Caco-2 (cell line): ENCODE data around the gene TNNT2. TPM values are rescaled to one million over a fixed set of nuclear protein-coding genes. Genes with fewer than 3 reads are reported as not detected.

ENCODE experiments used
- BruUV-seq: library from RNA; stranded (reverse); fragments of 400-500 nt; replicated peaks from 2 replicates; lab custom pipeline; 2021; lab: Mats Ljungman, UMichigan
- CTCF ChIA-PET: fragments of 300-600 bp; sonication (Branson Sonifier 250); formaldehyde crosslinking; loops from one replicate; lab custom pipeline; 2022; ENCODE audit warnings: antibody characterized with exemption; lab: Charles Lee
- POLR2A ChIA-PET: fragments of 300-600 bp; sonication (Branson Sonifier 250); formaldehyde crosslinking; loops from one replicate; lab custom pipeline; 2022; ENCODE audit warnings: antibody characterized with exemption; lab: Charles Lee
- DNase-seq, 2 experiments: peaks; one replicate each; pipeline versions ENCODE4 v3.0.0 to v3.0.0-alpha.2; 2020 to 2022
- H3K27me3 ChIP-seq: replicated peaks from 2 replicates; pipeline ENCODE4 v1.6.0; 2011; ENCODE audit warnings: low read length; ENCODE audit not compliant: control insufficient read depth, insufficient read depth
- H3K36me3 ChIP-seq: 2 replicates; pipeline ENCODE4 v1.5.1; 2011; ENCODE audit warnings: low read length; ENCODE audit not compliant: control insufficient read depth, insufficient read depth
- H3K4me1 ChIP-seq: fragments of 250-450 bp; sonication (Bioruptor Pico); 2 replicates; pipeline ENCODE4 v1.5.1; 2020; ENCODE audit warnings: mild to moderate bottlenecking
- H3K4me3 ChIP-seq: 2 replicates; pipeline ENCODE4 v1.5.1; 2011; ENCODE audit warnings: low read depth, mild to moderate bottlenecking, control low read depth, low read length
- H3K9me3 ChIP-seq: fragments of 250-450 bp; sonication (Bioruptor Pico); 2 replicates; pipeline ENCODE4 v1.5.1; 2020; ENCODE audit warnings: mild to moderate bottlenecking, moderate library complexity
- H3K27ac Mint-ChIP-seq: one replicate; pipeline ENCODE4 v1.8.0; 2022; ENCODE audit warnings: mixed read lengths; ENCODE audit not compliant: unreplicated experiment
- H3K27me3 Mint-ChIP-seq: one replicate; pipeline ENCODE4 v1.8.0; 2022; ENCODE audit warnings: mixed read lengths; ENCODE audit not compliant: insufficient read depth, unreplicated experiment
- H3K36me3 Mint-ChIP-seq: one replicate; pipeline ENCODE4 v1.8.0; 2022; ENCODE audit warnings: mild to moderate bottlenecking, mixed read lengths; ENCODE audit not compliant: insufficient read depth, unreplicated experiment
- H3K4me1 Mint-ChIP-seq: one replicate; pipeline ENCODE4 v1.8.0; 2022; ENCODE audit warnings: low read depth, mixed read lengths; ENCODE audit not compliant: unreplicated experiment
- H3K4me3 Mint-ChIP-seq: one replicate; pipeline ENCODE4 v1.8.0; 2022; ENCODE audit warnings: mild to moderate bottlenecking, moderate library complexity, mixed read lengths; ENCODE audit not compliant: unreplicated experiment
- H3K9me3 Mint-ChIP-seq: one replicate; pipeline ENCODE4 v1.8.0; 2022; ENCODE audit warnings: mixed read lengths; ENCODE audit not compliant: unreplicated experiment
- intact Hi-C: fragments of 100-400 bp; cut with micrococcal nuclease; formaldehyde crosslinking; loops from one replicate; pipeline ENCODE4 v1.10.0; 2022; ENCODE audit not compliant: unreplicated experiment
- total RNA-seq: library from RNA; stranded (reverse); gene quantifications from 2 replicates; pipeline ENCODE4 v1.2.3, GENCODE V29; 2022
- TF ChIP-seq, protein P1 (sequence below), 2 experiments: fragments of 200-600 bp in 1 of 2; IDR thresholded peaks; 1 replicate in 1 of 2; 2 replicates in 1 of 2; pipeline versions ENCODE4 v1.5.1 to v1.8.0; 2011 to 2022; ENCODE audit warnings: antibody characterized with exemption in 1 of 2, control low read depth in 1 of 2, inconsistent platforms in 1 of 2, low read depth in 1 of 2, low read length in 1 of 2, mild to moderate bottlenecking in 1 of 2, moderate library complexity in 1 of 2; ENCODE audit not compliant: insufficient read depth in 1 of 2, severe bottlenecking in 1 of 2, unreplicated experiment in 1 of 2

Gene TNNT2
- total RNA-seq, 1 experiment from 2014 or later: 7.3 TPM

DNA sequence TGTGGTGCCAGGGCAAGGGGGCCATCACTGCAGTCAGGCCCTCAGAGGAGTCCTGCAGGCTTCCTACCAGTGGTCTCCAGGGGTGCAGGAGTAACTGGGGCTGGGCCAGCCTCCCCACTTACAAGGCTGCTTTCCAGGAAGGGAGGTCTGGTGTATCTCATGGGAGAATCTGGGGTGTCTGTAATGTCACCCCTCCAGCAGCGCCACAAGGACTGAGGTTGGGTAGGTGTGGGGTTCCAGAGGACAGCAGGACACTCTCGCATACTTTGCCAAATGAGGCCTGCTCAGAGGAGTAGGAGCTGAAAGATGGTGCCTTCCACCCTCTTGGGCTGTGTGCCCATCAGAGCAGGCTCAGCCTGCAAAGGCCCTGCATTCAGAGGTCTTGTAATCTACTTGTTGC lies 46.9 kb downstream of the TNNT2 start:
- DNase-seq: no peak
- CTCF ChIA-PET: interaction anchor here (1.8 kb wide), 1 partner anchor 16 kb away, joined by 8 read pairs; no protein-coding TSS in a partner anchor
- Histone ChIP-seq H3K9me3 (no peaks in the 10 kb centered on the region), H3K4me1 (no peaks in the 10 kb centered on the region), H3K36me3 (no peaks in the 10 kb centered on the region), H3K27me3 (no peaks in the 10 kb centered on the region; the same call in 1 of the 2 replicates), H3K4me3 (no peak overlapping the region)
- POLR2A ChIA-PET: no interaction called here
- H3K4me1 Mint-ChIP-seq: no peaks in the 10 kb centered on the region
- H3K27me3 Mint-ChIP-seq: peaks cover 15% of the 10 kb centered on the region
- BruUV-seq: no TSS peak
- TF ChIP-seq, protein P1, sequence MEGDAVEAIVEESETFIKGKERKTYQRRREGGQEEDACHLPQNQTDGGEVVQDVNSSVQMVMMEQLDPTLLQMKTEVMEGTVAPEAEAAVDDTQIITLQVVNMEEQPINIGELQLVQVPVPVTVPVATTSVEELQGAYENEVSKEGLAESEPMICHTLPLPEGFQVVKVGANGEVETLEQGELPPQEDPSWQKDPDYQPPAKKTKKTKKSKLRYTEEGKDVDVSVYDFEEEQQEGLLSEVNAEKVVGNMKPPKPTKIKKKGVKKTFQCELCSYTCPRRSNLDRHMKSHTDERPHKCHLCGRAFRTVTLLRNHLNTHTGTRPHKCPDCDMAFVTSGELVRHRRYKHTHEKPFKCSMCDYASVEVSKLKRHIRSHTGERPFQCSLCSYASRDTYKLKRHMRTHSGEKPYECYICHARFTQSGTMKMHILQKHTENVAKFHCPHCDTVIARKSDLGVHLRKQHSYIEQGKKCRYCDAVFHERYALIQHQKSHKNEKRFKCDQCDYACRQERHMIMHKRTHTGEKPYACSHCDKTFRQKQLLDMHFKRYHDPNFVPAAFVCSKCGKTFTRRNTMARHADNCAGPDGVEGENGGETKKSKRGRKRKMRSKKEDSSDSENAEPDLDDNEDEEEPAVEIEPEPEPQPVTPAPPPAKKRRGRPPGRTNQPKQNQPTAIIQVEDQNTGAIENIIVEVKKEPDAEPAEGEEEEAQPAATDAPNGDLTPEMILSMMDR (IDR thresholded peaks at IDR 0.05; ENCODE audit: insufficient read depth in 1 of 2, low read depth in 1 of 2, low read length in 1 of 2, severe bottlenecking in 1 of 2, unreplicated experiment in 1 of 2): no peak
- intact Hi-C loops: no loop called here
- H3K9me3 Mint-ChIP-seq: no peaks in the 10 kb centered on the region
- H3K4me3 Mint-ChIP-seq: no peak overlapping the region
- H3K27ac Mint-ChIP-seq: no peak overlapping the region
- no peaks in the 10 kb centered on the region for H3K36me3 Mint-ChIP-seq

DNA sequence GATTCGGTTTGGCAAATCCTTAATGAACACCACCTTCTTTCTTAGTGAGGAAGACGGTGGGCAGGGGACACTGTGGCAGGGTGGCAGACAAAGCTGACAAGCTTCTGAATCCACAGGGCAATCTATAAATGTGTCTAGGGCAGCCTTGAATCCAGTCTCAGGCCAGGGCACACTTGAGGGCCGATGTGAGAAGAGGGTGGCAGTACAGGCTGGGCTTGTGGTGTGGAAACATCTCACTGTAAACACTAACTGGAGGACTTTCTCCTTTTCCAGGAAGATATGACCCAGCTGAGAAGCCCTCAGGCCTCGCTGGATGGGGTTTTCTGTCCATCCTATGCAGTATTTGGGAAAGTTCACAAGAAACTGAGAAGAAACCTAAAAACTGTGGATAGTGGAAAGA lies 47.7 kb downstream of the TNNT2 start:
- POLR2A ChIA-PET: interaction anchor here (0.6 kb wide), 1 partner anchor 64 kb away, joined by 8 read pairs; no protein-coding TSS in a partner anchor
- H3K27ac Mint-ChIP-seq: no peak overlapping the region
- H3K4me3 Mint-ChIP-seq: no peak overlapping the region
- no peaks in the 10 kb centered on the region for H3K36me3 ChIP-seq
- H3K27me3 Mint-ChIP-seq: peaks cover 15% of the 10 kb centered on the region
- no peaks in the 10 kb centered on the region for H3K36me3 Mint-ChIP-seq
- DNase-seq: no peak
- TF ChIP-seq, protein P1 (IDR thresholded peaks at IDR 0.05; ENCODE audit: insufficient read depth in 1 of 2, low read depth in 1 of 2, low read length in 1 of 2, severe bottlenecking in 1 of 2, unreplicated experiment in 1 of 2): no peak
- intact Hi-C loops: no loop called here
- no peaks in the 10 kb centered on the region for H3K4me1 Mint-ChIP-seq
- CTCF ChIA-PET: interaction anchor here (1.8 kb wide), 1 partner anchor 16 kb away, joined by 8 read pairs; no protein-coding TSS in a partner anchor
- H3K9me3 Mint-ChIP-seq: no peaks in the 10 kb centered on the region
- no peaks in the 10 kb centered on the region for H3K4me1 ChIP-seq
- BruUV-seq: no TSS peak
- no peak overlapping the region for H3K4me3 ChIP-seq
- H3K9me3 ChIP-seq: no peaks in the 10 kb centered on the region
- no peaks in the 10 kb centered on the region; the same call in 1 of the 2 replicates for H3K27me3 ChIP-seq

DNA sequence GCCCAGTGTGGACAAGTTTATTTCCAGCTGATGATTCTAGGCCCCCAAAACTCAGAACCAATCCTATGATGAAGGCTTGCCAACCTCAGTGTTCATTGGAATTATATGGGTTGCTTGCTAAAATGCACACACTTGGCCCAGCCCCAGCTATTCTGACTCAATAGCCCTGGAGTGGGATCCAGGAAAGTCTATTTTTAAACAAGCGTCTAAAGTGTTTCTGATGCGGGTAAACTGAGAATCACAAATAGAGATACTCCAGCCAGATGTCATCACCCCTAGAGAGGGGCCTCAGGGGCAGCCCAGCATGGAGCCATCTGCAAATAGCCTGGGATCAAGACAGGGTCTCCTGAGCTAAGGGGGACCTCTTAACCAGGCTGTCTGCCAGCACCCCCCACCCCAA lies 48.2 kb downstream of the TNNT2 start:
- POLR2A ChIA-PET: interaction anchor here (0.6 kb wide), 1 partner anchor 64 kb away, joined by 8 read pairs; no protein-coding TSS in a partner anchor
- H3K36me3 ChIP-seq: no peaks in the 10 kb centered on the region
- CTCF ChIA-PET: interaction anchor here (0.6 to 1.8 kb wide), 2 partner anchors 17 to 308 kb away, joined by 4 to 8 read pairs; no protein-coding TSS in a partner anchor

More for the DNA sequence above, 48.2 kb downstream of the TNNT2 start:
- H3K27ac Mint-ChIP-seq: no peak overlapping the region
- Histone ChIP-seq H3K4me3 (no peak overlapping the region), H3K9me3 (no peaks in the 10 kb centered on the region), H3K4me1 (no peaks in the 10 kb centered on the region), H3K27me3 (no peaks in the 10 kb centered on the region; the same call in 1 of the 2 replicates)
- H3K4me1 Mint-ChIP-seq: no peaks in the 10 kb centered on the region
- TF ChIP-seq, protein P1 (IDR thresholded peaks at IDR 0.05; ENCODE audit: insufficient read depth in 1 of 2, low read depth in 1 of 2, low read length in 1 of 2, severe bottlenecking in 1 of 2, unreplicated experiment in 1 of 2): no peak
- no peaks in the 10 kb centered on the region for H3K9me3 Mint-ChIP-seq
- intact Hi-C loops: no loop called here
- peaks cover 15% of the 10 kb centered on the region for H3K27me3 Mint-ChIP-seq
- no peaks in the 10 kb centered on the region for H3K36me3 Mint-ChIP-seq
- BruUV-seq: no TSS peak
- H3K4me3 Mint-ChIP-seq: no peak overlapping the region
- no peak for DNase-seq
